NCI-H2196 (cell line): ENCODE results near the gene SYT13.
A peak's percentile ranks its signal among the peaks of the same experiment; 100 is the strongest.

Source experiments
- DNase-seq: peaks from one replicate; lab custom pipeline; 2025; ENCODE audit not compliant: unreplicated experiment; lab: John Stamatoyannopoulos, UW

Gene SYT13

GRCh38 chr11:45225277-45225676, 60.9 kb downstream of the SYT13 start:
- DNase-seq, result peak; percentile 37

GRCh38 chr11:45224766-45225165, 61.4 kb downstream of the SYT13 start:
- no peak for DNase-seq

- DNase-seq, result no peak
These were observed 62.6 kb downstream of the SYT13 start for GRCh38 chr11:45223496-45223895.

DNA sequence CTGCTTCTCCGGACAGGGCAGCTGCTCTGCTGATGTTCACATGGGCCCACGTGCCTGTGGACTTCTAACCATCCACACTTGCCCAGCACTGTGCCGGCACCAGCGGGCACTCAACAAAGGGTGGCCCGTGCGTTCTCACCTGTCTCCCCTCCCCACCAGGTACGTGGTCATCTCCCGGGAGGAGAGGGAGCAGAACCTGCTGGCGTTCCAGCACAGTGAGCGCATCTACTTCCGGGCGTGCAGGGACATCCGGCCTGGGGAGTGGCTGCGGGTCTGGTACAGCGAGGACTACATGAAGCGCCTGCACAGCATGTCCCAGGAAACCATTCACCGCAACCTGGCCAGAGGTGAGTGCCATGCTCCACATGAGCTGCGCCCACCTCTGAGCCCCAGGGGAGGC, 66.7 kb downstream of the SYT13 start:
- no peak for DNase-seq

GRCh38 chr11:45218705-45219104, 67.4 kb downstream of the SYT13 start:
- no peak for DNase-seq

- DNase-seq, result no peak
These were observed 68.2 kb downstream of the SYT13 start for GRCh38 chr11:45217991-45218390.

DNA sequence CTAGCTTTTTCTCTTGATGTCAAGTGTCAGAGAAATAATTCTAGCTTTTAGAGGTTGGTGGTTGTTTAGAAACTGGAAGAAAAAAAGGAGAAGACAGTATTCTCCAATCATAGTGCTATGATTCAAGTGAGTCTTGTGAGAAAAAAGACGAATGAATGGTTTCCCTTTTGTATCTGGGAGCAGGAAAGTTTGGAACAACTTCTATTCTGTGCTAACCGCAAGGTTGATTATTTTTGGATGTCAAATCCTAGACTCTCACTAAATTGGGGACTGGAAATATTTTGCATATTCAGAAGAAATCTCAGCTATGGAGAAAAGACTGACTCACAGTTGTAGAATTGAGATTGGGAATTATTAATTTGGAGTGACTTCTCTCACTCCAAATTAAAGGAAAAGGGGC, 69.2 kb downstream of the SYT13 start:
- no peak for DNase-seq

DNA sequence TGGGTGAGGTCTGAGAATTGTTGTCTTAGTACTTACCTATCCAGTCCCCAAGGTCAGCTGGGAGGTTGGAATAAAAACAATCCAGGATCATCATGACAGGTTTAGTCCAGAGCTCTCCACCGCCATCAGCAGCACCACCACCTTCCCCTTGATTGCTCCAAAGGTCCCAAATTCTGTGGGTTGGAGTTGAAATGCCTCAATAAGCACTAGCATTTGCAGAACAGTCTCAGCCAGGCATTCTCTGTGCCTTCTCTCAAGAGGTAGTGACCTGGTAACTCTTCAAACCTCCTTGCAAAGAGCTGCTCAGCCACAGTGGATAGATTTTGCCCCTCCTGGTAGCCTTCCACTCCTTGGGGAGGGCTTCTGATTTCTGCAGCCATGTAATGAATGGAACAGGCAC, 70.1 kb downstream of the SYT13 start:
- no peak for DNase-seq

- no peak for DNase-seq
These were observed 70.9 kb downstream of the SYT13 start for GRCh38 chr11:45215098-45215865.

DNA sequence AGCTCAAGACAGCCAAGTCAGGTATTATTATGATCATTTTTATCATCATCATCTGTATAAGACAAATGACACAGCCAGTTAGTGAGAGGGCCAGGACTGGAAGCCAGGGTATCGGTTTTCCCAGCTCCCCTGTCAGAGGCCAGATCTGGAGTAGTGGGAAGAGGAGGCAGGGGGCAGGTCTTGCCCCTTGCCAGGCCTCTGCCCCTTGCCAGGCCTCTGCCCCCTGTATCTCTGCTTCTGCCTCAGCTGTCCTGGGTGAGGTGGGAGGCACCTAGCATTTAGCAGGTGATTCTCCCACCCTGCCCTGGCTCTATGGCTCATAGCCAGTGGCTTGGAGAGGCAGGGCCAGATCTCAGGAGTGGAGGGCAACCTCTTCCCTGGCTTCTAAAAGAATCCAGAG, 72.4 kb downstream of the SYT13 start:
- DNase-seq, result no peak

- DNase-seq, result no peak
These were observed 72.8 kb downstream of the SYT13 start for GRCh38 chr11:45213316-45213665.

DNA sequence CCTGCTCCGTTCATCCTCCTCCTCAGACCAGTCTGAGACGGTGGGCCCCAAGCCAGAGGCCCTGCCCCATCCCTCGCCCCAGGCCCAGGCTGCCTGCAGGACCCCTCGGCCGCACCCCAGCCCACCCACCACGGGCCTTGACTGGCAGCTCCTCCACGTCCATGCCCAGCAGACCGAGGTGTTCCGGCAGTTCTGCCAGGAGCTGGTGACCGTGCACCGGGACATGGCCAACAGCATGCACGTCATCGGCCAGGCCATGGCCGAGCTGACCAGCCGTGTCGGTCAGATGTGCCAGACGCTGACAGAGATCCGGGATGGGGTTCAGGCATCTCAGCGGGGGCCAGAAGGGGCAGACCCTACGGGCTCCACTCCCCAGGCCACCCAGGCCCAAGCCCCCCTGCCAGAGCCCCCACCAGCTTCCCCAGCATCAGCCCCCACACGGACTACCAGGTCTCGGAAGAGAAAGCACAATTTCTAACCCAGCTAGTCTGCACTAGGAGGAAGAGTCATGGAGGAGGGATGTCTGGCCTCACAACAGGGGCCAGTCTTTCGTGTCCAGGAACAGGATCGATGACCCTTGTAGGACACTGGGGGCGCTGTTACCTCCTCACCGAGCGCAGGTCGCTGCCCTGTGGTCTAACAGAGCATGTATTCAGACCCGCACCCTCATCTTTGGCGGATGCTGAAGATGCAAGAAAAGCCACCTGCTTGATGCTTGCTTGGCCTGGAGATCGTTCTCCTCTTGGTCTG, 73.4 kb downstream of the SYT13 start:
- no peak for DNase-seq

DNA sequence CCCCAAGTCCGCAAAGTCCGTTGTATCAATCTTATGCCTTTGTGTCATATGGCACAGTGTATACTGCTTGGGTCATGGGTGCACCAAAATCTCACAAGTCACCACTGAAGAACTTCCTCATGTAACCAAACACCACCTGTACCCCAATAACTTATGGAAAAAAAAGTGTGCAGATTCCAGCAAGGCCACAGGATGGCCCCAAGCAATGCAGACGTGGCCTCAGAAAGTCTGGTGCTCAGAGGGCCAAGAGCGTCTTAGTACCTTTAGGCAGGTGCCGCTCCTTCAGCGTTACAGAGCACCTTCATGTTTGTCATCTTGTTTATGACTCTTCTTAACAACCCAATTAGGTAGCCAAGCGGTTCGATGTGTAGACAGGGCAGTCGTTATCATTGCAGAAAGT, 74.4 kb downstream of the SYT13 start:
- DNase-seq, result peak; percentile 12

DNA sequence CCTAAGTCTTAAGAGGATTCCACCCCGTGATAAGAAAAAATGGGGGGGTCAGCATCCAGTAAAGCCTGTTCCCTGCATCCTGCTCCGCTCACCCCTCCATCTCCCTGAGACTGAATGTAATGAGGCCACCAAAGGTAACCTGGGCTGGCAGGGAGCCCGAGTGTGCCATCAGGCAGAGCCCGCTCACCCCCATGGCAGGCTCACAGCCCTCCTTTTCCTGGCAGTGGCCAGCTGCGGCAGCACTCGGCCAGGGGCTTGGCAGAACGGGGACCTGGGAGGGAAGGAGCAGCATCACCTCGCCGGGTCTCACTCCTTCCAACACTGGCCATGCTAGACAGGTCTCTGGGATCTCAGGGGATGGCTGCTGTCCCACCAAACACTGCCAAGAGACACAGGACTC, 75.3 kb downstream of the SYT13 start:
- no peak for DNase-seq

GRCh38 chr11:45209891-45210699, 76.0 kb downstream of the SYT13 start:
- no peak for DNase-seq

GRCh38 chr11:45209000-45209879, 76.9 kb downstream of the SYT13 start:
- no peak for DNase-seq

DNA sequence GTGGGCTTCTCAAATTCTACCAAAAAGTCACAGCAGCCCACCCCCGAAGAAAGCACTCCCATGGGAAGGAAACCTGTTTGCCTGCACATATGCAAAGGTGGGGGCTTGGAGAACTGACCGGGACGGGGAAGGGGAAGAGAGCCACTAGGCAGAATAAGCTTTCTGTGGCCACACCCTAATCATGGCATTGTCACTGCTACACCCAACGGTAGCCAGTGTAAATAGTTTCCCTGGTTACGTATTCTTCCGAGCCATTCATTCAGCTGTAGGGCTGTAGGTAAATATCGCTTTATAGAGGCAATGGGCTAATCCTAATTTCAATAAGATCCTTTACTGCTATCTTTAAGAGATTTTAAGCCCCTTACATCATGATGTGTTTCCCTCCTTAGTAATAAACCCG, 78.0 kb downstream of the SYT13 start:
- DNase-seq, result no peak

GRCh38 chr11:45205978-45206377, 80.2 kb downstream of the SYT13 start:
- DNase-seq, result no peak

DNA sequence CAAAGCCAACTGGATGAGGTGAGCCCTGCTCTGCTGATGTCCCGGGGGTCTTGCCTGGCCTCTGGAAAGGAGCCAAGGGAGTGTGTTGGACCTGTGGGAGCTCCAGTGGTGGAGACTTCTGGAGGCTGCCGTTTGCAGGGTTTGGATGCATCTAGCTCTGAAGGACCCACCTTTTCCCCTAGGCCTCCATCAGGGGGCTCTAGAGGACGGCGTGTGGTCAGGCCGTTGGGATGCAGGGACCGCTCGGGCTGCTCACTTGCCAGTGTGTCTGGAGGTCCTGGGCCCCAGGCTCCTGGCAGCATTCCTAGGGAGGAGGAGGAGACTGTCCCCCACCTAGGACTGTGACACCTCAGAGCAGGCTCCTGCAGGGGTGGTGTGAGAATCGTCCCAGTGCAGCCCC, 81.4 kb downstream of the SYT13 start:
- DNase-seq, result no peak

DNA sequence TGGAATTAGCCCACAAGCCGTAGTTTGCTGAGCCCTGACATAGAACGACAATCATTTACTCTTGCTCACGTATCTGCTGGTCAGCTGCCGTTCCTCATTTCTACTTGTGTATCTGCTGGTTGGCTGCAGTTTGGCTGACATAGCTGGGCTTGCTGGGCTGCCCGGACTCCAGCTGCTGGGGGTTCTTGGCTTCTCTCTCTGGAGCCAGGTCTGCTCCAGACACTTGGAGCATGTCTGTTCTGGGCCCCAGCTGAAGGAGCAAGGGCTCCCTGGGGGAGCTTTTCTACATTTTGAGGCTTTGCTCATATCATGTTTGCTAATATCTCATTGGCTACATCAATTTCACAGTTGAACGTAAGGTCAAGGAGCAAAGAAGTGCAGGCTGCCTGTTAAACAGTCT, 92.4 kb downstream of the SYT13 start:
- DNase-seq, result no peak
